ENCODE data around the gene NELFE.
"Not testable (repeated sequence)": the region's sequence is repeated elsewhere in the genome, so short reads cannot be mapped to it uniquely, and the experiment has no call there.

NELFE gene

GRCh38 chr6:31948306-31948705 is 10.5 kb downstream of the NELFE start:
- no peak for DNase-seq

DNA sequence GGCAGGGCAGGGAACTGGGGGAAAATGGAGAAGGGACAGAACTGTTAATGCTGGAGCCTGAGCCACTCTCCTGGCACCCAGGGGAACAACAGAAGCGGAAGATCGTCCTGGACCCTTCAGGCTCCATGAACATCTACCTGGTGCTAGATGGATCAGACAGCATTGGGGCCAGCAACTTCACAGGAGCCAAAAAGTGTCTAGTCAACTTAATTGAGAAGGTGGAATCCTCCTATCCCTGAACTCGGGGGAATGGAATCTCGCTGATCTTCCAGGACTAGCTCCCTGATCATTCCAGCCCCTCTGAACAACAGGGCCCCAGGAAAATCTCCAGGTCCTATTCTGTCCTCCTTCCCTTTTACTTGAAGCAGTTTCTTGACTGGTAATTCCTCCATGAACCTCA is 10.9 kb downstream of the NELFE start:
- no peak for DNase-seq

GRCh38 chr6:31947070-31947675 is 11.6 kb downstream of the NELFE start:
- DNase-seq = no peak

- DNase-seq = no peak
Observed at GRCh38 chr6:31946370-31946885, 12.3 kb downstream of the NELFE start.

DNA sequence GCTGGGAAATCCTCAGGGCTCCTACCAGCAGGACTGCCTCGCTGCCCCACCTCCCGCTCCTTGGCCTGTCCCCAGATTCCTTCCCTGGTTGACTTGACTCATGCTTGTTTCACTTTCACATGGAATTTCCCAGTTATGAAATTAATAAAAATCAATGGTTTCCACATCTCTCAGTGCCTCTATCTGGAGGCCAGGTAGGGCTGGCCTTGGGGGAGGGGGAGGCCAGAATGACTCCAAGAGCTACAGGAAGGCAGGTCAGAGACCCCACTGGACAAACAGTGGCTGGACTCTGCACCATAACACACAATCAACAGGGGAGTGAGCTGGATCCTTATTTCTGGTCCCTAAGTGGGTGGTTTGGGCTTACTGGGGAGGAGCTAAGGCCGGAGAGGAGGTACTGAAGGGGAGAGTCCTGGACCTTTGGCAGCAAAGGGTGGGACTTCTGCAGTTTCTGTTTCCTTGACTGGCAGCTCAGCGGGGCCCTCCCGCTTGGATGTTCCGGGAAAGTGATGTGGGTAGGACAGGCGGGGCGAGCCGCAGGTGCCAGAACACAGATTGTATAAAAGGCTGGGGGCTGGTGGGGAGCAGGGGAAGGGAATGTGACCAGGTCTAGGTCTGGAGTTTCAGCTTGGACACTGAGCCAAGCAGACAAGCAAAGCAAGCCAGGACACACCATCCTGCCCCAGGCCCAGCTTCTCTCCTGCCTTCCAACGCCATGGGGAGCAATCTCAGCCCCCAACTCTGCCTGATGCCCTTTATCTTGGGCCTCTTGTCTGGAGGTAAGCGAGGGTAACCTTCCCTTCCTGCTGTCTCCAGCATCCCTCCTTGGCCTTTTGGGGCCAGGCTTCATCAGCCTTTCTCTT is 13.0 kb downstream of the NELFE start, which contains the start of gene CFB:
Gene CFB (plus strand): TSS at position 589 of the 863 bp plus-strand sequence. CDS start 127 bp downstream, at position 716.
- DNase-seq = no peak

DNA sequence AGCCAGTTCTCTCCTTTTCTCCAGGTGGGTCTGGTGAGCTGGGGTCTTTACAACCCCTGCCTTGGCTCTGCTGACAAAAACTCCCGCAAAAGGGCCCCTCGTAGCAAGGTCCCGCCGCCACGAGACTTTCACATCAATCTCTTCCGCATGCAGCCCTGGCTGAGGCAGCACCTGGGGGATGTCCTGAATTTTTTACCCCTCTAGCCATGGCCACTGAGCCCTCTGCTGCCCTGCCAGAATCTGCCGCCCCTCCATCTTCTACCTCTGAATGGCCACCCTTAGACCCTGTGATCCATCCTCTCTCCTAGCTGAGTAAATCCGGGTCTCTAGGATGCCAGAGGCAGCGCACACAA is 13.6 kb downstream of the NELFE start:
- DNase-seq = no peak

DNA sequence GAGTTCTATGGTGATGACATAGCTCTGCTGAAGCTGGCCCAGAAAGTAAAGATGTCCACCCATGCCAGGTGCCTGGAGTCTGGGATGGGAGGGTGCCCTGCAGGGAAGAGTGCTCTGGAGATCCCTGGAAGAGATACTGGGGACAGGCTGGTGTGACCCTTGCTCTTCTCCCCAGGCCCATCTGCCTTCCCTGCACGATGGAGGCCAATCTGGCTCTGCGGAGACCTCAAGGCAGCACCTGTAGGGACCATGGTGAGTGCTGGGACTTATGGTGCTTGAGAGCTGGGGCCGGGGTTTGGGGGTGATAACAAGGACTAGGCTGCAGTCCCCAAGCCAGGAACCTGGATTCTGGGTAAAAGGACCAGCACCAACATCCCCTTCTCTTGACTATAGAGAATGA is 15.0 kb downstream of the NELFE start:
- DNase-seq = no peak

- DNase-seq = no peak
Observed at GRCh38 chr6:31940256-31940664, 18.5 kb downstream of the NELFE start.

DNA sequence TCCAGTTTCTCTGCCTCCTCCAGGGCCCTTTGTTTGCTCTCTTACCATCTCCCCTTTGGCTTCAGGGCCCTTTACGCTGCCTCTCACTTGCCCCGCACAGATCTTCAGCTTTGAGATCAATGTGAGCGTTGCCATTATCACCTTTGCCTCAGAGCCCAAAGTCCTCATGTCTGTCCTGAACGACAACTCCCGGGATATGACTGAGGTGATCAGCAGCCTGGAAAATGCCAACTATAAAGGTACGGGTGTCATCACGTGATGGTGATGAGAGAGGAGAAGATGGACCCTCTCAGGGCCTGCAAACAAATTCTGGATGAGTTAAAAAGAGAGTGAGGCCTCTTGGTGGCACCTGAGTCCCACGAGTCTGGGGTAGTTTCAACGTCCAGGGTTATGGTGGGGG is 22.9 kb downstream of the NELFE start:
- no peak for DNase-seq

GRCh38 chr6:31935021-31935420 is 23.8 kb downstream of the NELFE start:
- no peak for DNase-seq

DNA sequence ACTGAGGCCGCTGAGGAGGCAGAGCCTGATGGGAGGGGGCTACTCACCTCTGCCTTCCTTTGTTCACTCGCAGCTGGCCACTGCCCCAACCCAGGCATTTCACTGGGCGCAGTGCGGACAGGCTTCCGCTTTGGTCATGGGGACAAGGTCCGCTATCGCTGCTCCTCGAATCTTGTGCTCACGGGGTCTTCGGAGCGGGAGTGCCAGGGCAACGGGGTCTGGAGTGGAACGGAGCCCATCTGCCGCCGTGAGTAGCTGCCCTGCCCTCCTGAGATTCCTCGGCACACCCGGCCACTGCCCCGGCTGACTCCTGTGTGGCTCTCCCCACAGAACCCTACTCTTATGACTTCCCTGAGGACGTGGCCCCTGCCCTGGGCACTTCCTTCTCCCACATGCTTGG is 25.2 kb downstream of the NELFE start:
- DNase-seq = no peak

- DNase-seq = not testable (repeated sequence)
Observed at GRCh38 chr6:31932137-31932536, 26.6 kb downstream of the NELFE start.

DNA sequence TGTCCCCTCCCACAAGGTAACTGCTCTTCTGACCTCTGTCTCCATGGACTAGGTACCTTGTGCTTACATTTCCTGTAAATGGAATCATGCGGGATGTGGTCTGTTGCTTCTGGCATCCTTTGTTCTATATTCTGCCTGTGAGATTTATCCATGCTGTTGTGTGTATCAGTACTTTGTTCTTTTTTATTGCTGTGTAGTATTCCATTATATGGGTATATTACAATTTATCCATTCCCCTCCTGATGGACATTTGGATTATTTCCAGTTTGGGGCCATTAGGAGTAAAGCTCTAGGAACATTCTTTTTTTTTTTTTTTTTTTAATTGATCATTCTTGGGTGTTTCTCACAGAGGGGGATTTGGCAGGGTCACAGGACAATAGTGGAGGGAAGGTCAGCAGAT is 27.8 kb downstream of the NELFE start:
- DNase-seq = no peak

DNA sequence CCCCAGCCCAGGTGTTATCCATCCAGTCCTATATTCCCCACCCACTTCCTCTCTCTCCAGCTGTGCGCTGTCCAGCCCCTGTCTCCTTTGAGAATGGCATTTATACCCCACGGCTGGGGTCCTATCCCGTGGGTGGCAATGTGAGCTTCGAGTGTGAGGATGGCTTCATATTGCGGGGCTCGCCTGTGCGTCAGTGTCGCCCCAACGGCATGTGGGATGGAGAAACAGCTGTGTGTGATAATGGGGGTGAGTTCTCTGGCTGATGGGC is 30.2 kb downstream of the NELFE start:
- DNase-seq = no peak

DNA sequence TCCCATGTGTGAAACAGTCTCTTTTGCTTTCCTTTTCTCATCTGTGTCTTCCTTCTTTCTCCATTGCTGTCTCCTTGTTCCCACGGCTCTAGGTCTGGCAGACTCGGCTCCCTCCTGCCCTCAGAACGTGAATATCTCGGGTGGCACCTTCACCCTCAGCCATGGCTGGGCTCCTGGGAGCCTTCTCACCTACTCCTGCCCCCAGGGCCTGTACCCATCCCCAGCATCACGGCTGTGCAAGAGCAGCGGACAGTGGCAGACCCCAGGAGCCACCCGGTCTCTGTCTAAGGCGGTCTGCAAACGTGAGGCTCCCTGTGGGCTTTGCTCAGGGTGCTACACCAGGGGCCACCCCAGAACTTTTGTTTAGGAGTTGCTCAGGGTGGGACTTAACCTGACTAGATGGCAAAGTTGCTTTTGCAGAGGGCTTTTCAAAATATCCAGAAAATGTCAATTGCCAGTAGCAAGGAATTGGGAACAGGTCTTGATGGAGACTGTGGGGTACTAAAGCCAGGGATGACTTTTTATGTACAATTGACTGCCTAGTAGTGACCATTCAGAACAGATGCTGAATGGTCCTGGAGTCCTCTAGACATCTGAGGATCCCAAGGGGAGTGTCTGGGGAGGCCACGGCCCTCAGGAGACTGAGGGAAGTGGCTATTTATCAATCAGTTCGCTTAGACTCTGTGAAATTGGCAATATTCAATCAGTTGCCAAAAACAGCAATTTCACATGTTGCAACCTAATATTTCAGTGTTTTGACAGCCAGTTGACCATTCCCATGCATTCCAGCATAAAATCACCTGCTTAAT is 30.7 kb downstream of the NELFE start:
- DNase-seq = no peak

DNA sequence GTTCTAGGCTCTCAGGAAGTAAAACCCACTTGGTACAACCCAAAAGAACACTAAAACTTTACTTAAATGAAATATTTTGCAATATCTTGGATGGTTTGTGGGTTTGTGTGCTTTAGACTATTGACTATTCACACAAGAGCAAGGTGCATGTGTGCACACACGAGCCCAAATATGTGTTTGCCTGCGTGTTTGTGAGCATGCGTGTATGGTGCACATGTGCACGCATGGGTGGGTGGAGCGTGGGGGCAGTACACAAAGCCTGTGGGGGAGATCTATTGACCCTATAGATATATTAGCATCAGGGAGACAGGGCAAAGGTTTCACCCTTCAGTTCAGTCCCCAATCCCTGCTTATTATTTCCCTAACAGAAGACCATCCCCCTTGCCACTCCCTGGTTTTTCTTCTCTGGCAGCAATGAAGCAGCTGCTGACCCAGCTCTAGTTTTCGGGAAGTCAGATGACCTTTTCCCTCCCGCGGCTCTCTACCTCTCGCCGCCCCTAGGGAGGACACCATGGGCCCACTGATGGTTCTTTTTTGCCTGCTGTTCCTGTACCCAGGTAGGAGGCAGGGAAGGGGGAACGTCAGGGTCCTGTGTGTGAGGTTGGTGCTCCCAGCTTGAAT is 31.4 kb downstream of the NELFE start, which contains the start of gene C2:
Gene C2 (plus strand): TSS at position 476 of the 621 bp plus-strand sequence. CDS start 36 bp downstream, at position 512.
- no peak for DNase-seq

DNA sequence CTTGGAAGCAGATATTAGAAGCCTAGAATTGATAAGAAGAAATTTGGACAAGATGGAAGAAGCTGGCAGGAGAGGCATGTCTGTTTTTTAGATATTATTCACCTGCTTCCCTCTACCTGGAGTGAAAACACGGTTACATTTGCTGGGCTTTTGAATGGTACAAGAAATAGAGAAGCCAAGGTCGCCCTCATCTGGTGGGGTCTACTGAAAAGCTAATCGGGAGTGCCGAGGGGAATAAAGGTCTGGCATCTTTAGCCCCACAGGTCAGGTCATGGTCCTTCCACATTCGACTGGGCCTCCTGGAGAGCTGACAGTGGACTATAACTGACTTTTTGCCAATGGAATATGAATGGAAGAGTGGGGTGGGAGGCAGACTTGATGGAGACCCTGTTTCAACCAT is 35.8 kb downstream of the NELFE start:
- peak; percentile 15 for DNase-seq

GRCh38 chr6:31920811-31921210 is 38.0 kb downstream of the NELFE start:
- no peak for DNase-seq

GRCh38 chr6:31919624-31920303 is 39.0 kb downstream of the NELFE start:
- DNase-seq = no peak

DNA sequence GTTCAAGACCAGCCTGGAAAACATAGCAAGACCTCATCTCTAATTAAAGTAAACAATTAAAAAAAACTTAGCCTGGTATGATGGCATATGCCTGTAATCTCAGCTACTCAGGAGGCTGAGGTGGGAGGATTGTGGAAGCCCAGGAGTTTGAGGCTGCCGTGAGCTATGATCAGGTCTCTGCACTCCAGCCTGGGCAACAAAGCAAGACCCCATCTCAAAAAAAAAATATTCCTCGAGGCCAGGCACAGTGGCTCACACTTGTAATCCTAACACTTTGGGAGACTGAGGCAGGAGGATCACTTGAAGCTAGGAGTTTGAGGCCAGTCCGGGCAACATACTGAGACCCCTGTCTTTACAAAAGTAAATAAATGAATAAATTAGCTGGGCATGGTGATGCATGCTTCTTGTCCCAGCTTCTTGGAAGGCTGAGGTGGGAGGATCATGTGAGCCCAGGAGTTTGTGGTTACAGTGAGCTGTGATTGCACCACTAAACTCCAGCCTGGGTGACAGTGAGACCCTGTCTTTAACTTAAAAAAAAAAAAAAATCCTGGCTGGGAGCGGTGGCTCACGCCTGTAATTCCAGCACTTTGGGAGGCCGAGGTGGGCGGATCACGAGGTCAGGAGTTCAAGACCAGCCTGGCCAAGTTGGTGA is 40.6 kb downstream of the NELFE start:
- DNase-seq = no peak

DNA sequence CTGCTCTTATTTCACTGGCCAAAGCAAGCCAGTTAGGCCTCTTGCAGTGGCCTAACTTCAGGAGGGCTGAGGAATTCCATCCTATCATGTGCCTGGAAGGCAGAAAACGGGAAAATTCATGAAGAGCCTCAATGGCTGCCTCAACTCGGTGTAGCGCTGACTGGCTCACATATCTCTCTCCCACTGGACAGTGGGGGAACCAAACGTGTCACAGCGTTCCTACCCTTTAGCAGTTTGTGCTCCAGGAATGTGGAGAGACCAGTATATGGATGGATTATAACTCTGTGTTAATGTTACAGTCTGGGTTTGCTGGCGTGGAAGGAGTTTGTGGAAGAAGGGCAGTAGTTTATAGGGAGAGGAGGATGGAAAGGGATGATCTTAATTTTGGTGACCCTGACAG is 43.0 kb downstream of the NELFE start:
- DNase-seq = no peak

GRCh38 chr6:31915351-31915750 is 43.4 kb downstream of the NELFE start:
- DNase-seq = no peak

Data from stimulated activated CD4-positive, alpha-beta T cell treated with anti-CD3 and anti-CD28 coated beads, Interleukin-4, amount 100 ng/mL, for 1 hour (primary cell).